Measurements from ENCODE around the gene SCN1B. TPM values are rescaled to one million over a fixed set of nuclear protein-coding genes. Genes with fewer than 3 reads are reported as not detected.

Gene SCN1B
- total RNA-seq, 1 experiment from 2014 or later, result 4.9 TPM

- DNase-seq (ENCODE audit: low read depth), result no peak
These were observed 23.5 kb downstream of the SCN1B start for GRCh38 chr19:35053667-35054293.

DNA sequence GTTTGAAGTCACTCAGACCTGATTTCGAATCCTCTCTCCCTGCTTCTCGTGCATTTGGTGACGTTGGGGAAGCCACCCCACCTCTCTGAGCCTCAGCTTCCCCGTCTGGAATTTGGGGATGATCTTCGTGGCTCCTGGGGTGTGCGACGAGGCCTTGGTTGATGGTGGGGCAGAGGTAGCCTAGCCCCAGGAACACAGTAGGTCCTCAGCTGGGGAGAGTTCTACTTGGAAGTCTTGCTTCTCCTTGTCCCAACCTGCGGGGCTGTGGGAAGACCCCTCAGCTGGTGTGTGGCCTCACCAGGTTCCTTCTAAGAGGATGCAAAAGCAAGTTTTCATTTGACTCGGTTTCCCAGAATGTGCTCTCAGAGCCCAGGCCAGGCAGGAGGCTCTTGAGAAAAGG lies 24.4 kb downstream of the SCN1B start:
- no peak for DNase-seq (ENCODE audit: low read depth)

DNA sequence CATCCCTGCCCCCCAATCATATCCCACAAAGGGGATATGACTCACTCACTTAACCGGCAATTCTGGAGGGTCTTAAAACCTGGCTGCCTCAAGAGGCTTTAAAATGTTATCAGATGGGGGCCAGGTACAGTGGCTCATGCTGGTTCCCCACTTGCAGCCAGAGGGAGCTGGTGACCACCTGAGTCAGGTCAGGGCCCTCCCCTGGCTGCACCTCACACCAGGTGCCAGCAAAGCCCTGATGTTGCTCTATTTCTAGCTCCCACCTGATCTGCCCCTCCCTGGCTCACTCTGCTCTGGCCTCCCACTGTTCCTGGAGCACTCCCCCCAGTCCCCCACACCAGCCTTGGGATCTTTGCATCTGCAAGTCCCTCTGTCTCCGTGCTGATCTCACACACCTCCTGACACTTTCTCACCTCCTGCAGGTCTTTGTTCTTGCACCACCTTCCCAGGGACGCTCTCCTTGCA lies 25.5 kb downstream of the SCN1B start:
- DNase-seq (ENCODE audit: low read depth), result no peak

DNA sequence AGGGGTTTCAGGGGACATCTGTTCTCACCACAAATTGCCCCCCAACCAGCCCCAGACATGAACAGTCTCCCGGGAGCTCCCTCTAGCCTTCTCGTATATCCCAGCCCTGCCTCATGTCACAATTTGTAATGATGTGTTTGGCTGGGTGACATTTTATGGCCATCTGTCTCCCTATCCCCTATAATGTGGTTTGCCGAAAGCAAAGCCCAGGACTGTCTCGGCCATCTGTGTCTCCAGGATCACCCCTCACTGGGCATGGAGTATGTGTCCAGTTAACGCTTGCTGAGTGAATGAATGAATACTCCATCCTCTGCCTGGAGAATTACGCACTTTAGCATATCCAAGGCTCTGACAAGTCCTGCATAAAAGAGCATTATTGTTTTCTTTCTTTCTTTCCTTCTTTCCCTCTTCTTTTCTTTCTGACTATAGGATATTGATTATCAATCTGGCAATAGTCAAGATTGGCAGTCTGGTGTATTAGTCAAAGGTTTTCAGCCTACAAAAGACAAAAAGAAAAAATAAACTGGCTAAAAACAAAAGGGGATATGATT lies 26.3 kb downstream of the SCN1B start:
- DNase-seq (ENCODE audit: low read depth), result no peak

GRCh38 chr19:35058370-35058769 lies 28.1 kb downstream of the SCN1B start:
- no peak for DNase-seq (ENCODE audit: low read depth)

GRCh38 chr19:35059006-35059798 lies 28.9 kb downstream of the SCN1B start:
- no peak for DNase-seq (ENCODE audit: low read depth)

DNA sequence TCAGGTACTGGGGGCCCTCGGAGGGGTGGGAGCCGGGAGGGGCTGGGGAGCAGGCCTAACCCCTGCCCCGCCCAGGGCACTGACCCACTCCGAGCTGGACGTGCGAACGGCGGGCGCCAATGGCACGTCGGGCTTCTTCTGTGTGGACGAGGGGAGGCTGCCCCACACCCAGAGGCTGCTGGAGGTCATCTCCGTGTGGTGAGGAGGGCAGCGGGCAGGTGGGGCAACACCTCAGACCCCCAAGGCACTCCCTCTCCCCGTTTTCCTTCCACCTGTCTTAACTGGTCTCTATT lies 29.5 kb downstream of the SCN1B start:
- DNase-seq (ENCODE audit: low read depth), result no peak

DNA sequence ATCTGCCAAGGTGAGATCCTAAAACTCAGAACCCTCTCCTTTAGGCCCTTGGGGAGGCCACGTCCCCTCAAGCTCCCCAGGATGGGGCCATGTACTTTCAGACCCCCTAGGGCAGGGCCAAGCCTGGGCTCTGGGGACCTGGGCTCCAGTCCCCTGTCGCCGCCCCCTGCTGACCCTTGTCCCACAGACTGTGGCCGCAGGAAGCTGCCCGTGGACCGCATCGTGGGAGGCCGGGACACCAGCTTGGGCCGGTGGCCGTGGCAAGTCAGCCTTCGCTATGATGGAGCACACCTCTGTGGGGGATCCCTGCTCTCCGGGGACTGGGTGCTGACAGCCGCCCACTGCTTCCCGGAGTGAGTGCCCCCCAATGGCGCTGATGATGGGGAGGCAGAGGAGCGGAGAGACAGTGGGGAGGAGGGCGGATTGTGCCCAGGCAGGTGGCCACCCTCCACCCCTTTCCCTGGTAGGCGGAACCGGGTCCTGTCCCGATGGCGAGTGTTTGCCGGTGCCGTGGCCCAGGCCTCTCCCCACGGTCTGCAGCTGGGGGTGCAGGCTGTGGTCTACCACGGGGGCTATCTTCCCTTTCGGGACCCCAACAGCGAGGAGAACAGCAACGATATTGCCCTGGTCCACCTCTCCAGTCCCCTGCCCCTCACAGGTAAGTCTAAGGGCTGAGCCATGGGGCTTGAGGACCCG lies 30.0 kb downstream of the SCN1B start:
- DNase-seq (ENCODE audit: low read depth), result no peak

DNA sequence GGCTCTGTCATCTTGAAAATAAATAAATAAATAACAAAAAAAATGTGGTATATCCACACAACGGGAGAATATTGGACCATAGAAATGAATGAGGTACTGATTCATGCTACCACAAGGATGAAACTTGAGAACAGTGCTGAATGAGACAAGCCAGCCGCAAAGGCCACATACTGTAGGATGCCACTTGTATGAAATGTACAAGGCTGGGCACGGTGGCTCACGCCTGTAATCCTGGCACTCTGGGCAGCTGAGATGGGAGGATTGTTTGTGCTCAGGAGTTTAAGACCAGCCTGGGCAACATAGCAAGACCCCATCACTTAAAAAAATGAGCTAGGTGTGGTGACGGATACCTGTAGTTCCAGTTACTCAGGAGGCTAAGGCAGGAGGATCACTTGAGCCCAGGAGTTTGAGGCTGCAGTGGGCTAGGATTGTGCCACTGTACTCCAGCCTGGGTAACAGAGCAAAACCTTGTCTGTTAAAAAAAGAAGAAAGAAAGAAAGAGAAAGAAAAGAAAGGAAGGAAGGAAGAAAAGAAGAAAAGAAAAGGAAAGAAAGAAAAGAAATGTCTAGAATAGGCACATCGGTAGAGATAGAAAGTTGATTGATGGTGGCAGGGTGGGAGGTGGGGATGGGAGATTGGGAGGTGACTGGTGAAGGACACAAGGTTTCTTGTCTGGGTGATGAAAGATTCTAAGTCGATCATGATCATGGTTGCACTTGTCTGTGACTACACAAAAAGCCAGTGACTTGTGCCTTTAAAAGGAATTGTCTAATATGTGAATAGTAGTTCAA lies 31.5 kb downstream of the SCN1B start:
- DNase-seq (ENCODE audit: low read depth), result peak; percentile 55

DNA sequence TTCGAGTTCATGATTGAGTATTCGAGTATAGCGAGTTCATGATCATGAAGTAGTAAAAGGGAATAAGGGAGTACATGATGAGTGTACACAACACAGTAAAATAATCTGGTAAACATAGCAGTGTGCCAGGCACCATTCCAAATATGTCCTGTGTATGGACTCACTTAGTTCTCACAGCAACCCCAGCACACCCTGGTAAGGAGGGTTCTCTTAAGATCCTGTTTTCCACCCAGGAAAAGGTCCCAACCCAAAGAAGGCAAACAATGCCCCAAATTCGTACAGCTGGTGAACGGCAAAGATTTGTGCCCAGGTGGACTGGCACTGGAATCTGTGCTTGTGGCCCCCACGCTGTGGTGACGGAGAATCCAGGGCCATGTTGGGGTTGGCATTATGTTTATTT lies 32.7 kb downstream of the SCN1B start:
- DNase-seq (ENCODE audit: low read depth), result no peak

GRCh38 chr19:35063940-35064818 lies 33.9 kb downstream of the SCN1B start:
- peak; percentile 47 for DNase-seq (ENCODE audit: low read depth)

- DNase-seq (ENCODE audit: low read depth), result no peak
These were observed 35.3 kb downstream of the SCN1B start for GRCh38 chr19:35065574-35065973.

GRCh38 chr19:35066121-35066520 lies 35.9 kb downstream of the SCN1B start:
- DNase-seq (ENCODE audit: low read depth), result no peak

DNA sequence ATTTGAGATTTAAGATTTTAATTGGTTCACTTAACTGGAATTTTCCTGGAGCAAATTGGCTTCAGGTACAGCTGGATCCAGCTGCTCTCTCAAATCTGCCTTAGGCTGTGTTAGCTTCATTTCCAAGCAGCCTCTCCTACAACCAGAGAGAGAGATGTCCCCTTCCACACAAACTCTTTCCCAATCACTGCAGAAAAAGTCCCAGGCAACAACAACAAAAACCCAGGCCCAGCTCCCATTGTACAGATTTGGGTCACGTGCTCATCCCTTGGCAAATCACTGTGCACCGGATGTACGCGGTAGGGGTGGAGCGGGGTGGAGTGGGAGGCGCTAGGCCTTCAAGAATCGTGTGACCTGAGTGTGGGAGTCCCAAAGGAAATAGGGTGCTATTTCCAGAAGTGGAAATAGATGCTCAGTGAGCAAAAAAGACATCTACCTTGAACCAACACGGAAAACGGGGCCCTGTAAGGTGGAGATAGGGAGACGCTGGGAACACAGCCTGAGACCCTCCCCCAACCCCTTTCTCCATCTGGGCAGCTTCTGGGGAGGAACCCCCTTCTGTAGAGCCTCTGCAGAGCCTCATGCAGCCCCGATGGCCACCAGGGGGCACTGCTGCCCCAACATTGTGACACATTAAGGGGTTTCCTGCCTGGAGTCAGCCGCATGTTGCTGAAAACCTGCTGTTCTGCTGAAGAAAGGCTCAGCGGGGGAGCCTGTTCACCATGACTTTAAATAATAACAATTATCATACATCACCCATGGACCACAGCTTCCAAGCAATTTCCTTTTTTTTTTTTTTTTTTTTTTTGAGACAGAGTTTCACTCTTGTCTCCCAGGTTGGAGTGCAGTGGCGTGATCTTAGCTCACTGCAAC lies 36.7 kb downstream of the SCN1B start:
- DNase-seq (ENCODE audit: low read depth), result peak; percentile 79

DNA sequence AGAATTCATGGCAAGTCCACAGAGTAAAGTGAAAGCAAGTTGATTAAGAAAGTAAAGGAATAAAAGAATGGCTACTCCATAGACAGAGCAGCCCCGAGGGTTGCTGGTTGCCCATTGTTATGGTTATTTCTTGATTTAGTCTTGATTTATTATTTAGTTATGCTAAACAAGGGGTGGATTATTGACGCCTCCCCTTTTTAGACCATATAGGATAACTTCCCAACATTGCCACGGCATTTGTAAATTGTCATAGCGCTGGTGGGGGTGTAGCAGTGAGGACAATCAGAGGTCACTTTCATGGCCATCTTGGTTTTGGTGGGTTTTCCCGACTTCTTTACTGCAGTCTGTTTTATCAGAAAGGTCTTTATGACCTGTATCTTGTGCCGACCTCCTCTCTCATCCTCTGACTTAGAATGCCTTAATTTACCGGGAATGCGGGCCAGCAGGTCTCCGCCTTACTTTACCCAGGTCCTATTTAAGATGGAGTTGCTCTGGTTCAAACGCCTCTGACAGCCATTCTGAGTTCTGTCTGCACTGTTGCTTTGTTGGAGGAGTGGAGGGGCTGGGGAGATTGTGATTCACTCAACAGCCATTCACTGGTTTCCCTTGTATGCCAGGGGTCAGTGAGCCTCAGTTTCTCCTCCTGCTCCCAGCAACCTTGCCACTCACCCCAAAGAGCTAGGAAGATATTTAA lies 38.8 kb downstream of the SCN1B start:
- no peak for DNase-seq (ENCODE audit: low read depth)

GRCh38 chr19:35069696-35070095 lies 39.4 kb downstream of the SCN1B start:
- DNase-seq (ENCODE audit: low read depth), result no peak

DNA sequence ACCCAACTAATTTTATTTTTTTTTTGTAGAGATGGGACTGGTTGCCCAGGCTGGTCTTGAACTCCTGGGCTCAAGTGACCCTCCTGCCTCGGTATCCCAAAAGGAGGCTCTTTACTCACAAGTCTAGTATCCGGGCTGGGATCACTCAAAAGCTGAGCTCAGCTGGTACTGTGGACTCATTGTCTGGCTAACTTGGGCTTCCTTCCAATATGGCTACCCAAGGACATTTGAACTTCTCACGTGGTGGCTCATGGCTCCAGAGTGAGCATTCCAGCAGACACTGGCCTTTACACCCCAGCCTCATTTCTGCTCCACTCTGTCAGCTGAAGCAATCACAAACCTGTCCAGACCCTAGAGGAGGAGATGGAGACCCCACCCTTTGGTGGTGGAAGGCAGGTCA lies 40.2 kb downstream of the SCN1B start:
- DNase-seq (ENCODE audit: low read depth), result no peak

GRCh38 chr19:35073516-35073915 lies 43.2 kb downstream of the SCN1B start:
- DNase-seq (ENCODE audit: low read depth), result no peak

DNA sequence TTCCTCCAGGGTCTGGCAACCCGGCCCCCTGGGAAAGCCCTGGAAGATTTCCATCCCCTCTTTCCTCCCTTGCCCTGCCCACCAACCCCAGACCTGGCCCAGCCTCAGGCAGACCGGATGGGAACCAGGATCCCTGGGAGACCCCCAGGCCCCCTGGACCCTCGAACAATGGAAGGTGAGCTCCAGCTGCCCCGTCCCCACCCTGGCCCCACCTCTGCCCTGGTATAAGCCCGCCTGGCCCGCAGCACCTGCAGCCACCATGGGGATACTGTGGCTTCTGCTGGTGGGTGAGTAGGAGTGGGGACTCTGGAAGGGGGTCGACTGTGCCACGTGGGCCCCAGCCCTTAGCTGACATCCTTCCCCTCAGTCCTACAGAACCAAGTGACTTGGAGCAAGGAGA lies 43.7 kb downstream of the SCN1B start:
- DNase-seq (ENCODE audit: low read depth), result no peak
